ENCODE data around the gene AADACL2. TPM values are rescaled to one million over a fixed set of nuclear protein-coding genes. Genes with fewer than 3 reads are reported as not detected.

Gene AADACL2
- total and polyA plus RNA-seq, 9 of the 15 experiments (the other 6 are each of a cell fraction or from before 2014, with no cell fraction given) = not detected

- Histone ChIP-seq H3K79me2 (ENCODE audit: control insufficient read depth, insufficient read depth, low read length) (no peaks in the 10 kb centered on the region), H3K9me1 (ENCODE audit: control insufficient read depth, insufficient read depth, low read length) (no peaks in the 10 kb centered on the region), H3K27ac (ENCODE audit: extremely low read depth, low read depth, low read length) (no peak overlapping the region), H3K4me2 (ENCODE audit: insufficient read depth, low read length) (no peak overlapping the region), H3K4me3 (no peak overlapping the region), H2AFZ (ENCODE audit: low read depth, low read length) (no peak overlapping the region; the same call in 1 of the 2 replicates), H3K9me3 (replicated peaks; ENCODE audit: control insufficient read depth, insufficient read depth, low read depth, low read length) (no peaks in the 10 kb centered on the region), H4K20me1 (replicated peaks; ENCODE audit: control insufficient read depth, insufficient read depth, low read length) (no peaks in the 10 kb centered on the region), H3K9ac (ENCODE audit: insufficient read depth in 1 of 2, low read depth in 2 of 2, low read length in 2 of 2) (no peak overlapping the region), H3K4me1 (replicated peaks in 1 of 2; ENCODE audit: control insufficient read depth in 2 of 2, insufficient read depth in 2 of 2, low read length in 2 of 2) (0 out of 5 replicates have a peak, but pooled peaks cover 0 to 5% of the 10 kb centered on the region in 2 experiments), H3K36me3 (ENCODE audit: control insufficient read depth, insufficient read depth, low read length) (no peaks in the 10 kb centered on the region), H3K27me3 (ENCODE audit: control insufficient read depth in 2 of 2, insufficient read depth in 2 of 2, low read length in 2 of 2) (no peaks in the 10 kb centered on the region)
- ChIA-PET CTCF (ENCODE audit: low intra/inter-chr PET ratio) (no interaction called here), POLR2A (interaction anchor here (1.0 kb wide), 1 partner anchor 17 kb away, joined by 3 read pairs; no protein-coding TSS in a partner anchor)
- FAIRE-seq (no peak), ATAC-seq (no peak), DNase-seq (ENCODE audit: extremely low read depth in 1 of 4, low spot score in 3 of 4) (no peak)
- intact Hi-C loops (cut with micrococcal nuclease) (no loop called here), in situ Hi-C loops (cut with MboI) (no loop called here)
- no TSS peak for BruUV-seq (replicated peaks)
- WGBS (ENCODE audit: insufficient coverage, low coverage, missing lambda C conversion rate) = 44% methylated on average over 1 of the region's 1 CpG
- no peak for TF ChIP-seq ARID4B (CRISPR knock-in tag; IDR thresholded peaks at IDR 0.05)
- TF ChIP-seq, protein P1, sequence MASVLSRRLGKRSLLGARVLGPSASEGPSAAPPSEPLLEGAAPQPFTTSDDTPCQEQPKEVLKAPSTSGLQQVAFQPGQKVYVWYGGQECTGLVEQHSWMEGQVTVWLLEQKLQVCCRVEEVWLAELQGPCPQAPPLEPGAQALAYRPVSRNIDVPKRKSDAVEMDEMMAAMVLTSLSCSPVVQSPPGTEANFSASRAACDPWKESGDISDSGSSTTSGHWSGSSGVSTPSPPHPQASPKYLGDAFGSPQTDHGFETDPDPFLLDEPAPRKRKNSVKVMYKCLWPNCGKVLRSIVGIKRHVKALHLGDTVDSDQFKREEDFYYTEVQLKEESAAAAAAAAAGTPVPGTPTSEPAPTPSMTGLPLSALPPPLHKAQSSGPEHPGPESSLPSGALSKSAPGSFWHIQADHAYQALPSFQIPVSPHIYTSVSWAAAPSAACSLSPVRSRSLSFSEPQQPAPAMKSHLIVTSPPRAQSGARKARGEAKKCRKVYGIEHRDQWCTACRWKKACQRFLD (CRISPR knock-in tag; IDR thresholded peaks at IDR 0.05) = no peak
- no peak for TF ChIP-seq MCM5 (IDR thresholded peaks at IDR 0.05; ENCODE audit: low read depth)
- TF ChIP-seq RFX7 (CRISPR knock-in tag; IDR thresholded peaks at IDR 0.05) = no peak
- no peak for TF ChIP-seq TEAD2 (tag; IDR thresholded peaks at IDR 0.05)
- no peak for TF ChIP-seq ETS2 (tag; IDR thresholded peaks at IDR 0.05; ENCODE audit: borderline replicate concordance, poor library complexity, severe bottlenecking)
- TF ChIP-seq ZC3H8 (IDR thresholded peaks at IDR 0.05) = no peak
- no peak for TF ChIP-seq CCNT2 (IDR thresholded peaks at IDR 0.05; ENCODE audit: borderline replicate concordance, extremely low read depth, insufficient read length, low read depth, low read length)
- TF ChIP-seq NFATC3 (IDR thresholded peaks at IDR 0.05) = no peak
- no peak for TF ChIP-seq CBX2 (IDR thresholded peaks at IDR 0.05; ENCODE audit: insufficient read depth, low read length, poor library complexity, severe bottlenecking)
- no peak for TF ChIP-seq NR2F6 (CRISPR knock-in tag; IDR thresholded peaks at IDR 0.05)
These were observed 24.9 kb upstream of the AADACL2 start for GRCh38 chr3:151708868-151709267.
